ENCODE results near the gene CASZ1. TPM values are rescaled to one million over a fixed set of nuclear protein-coding genes. Genes with fewer than 3 reads are reported as not detected.

The CASZ1 gene
- total RNA-seq, 1 donor from 2014 or later, result 63.6 TPM

- H3K36me3 ChIP-seq, result no peaks in the 10 kb centered on the region
- no peaks in the 10 kb centered on the region for H3K9me3 ChIP-seq
- ATAC-seq, result no peak
- peaks cover 26% of the 10 kb centered on the region for H3K27me3 ChIP-seq
- intact Hi-C loops (cut with DNase I), result no loop called here
- H3K4me3 ChIP-seq, result no peak overlapping the region
- TF ChIP-seq CTCF (IDR thresholded peaks at IDR 0.05), result no peak
- peak; percentile 46 for DNase-seq
- H3K27ac ChIP-seq, result no peak overlapping the region
- peaks cover 10% of the 10 kb centered on the region for H3K4me1 ChIP-seq
These were observed 42.1 kb upstream of the CASZ1 start for GRCh38 chr1:10838541-10838940.

- Histone ChIP-seq H3K27me3 (peaks cover 26% of the 10 kb centered on the region), H3K4me3 (no peak overlapping the region), H3K4me1 (peaks cover 10% of the 10 kb centered on the region), H3K9me3 (no peaks in the 10 kb centered on the region), H3K27ac (no peak overlapping the region), H3K36me3 (no peaks in the 10 kb centered on the region)
- no peak for TF ChIP-seq CTCF (IDR thresholded peaks at IDR 0.05)
- DNase-seq (peak; percentile 41), ATAC-seq (no peak)
- intact Hi-C loops (cut with DNase I), result no loop called here
These were observed 40.3 kb upstream of the CASZ1 start for GRCh38 chr1:10836726-10837125.

GRCh38 chr1:10835822-10836421 is 39.5 kb upstream of the CASZ1 start:
- Histone ChIP-seq H3K4me3 (no peak overlapping the region), H3K4me1 (peaks cover 10% of the 10 kb centered on the region), H3K27me3 (peaks cover 26% of the 10 kb centered on the region), H3K9me3 (no peaks in the 10 kb centered on the region), H3K36me3 (no peaks in the 10 kb centered on the region), H3K27ac (no peak overlapping the region)
- intact Hi-C loops (cut with DNase I), result no loop called here
- TF ChIP-seq CTCF (IDR thresholded peaks at IDR 0.05), result no peak
- peak; percentile 90 for ATAC-seq
- DNase-seq, result peak; percentile 83

- Histone ChIP-seq H3K9me3 (no peaks in the 10 kb centered on the region), H3K27me3 (peaks cover 26% of the 10 kb centered on the region), H3K4me3 (no peak overlapping the region), H3K27ac (no peak overlapping the region), H3K4me1 (peaks cover 10% of the 10 kb centered on the region), H3K36me3 (no peaks in the 10 kb centered on the region)
- no peak for DNase-seq
- TF ChIP-seq CTCF (IDR thresholded peaks at IDR 0.05), result no peak
- no peak for ATAC-seq
- intact Hi-C loops (cut with DNase I), result no loop called here
These were observed 39.0 kb upstream of the CASZ1 start for GRCh38 chr1:10835421-10835820.

- TF ChIP-seq CTCF (IDR thresholded peaks at IDR 0.05), result no peak
- intact Hi-C loops (cut with DNase I), result no loop called here
- Histone ChIP-seq H3K27me3 (peaks cover 26% of the 10 kb centered on the region), H3K27ac (no peak overlapping the region), H3K9me3 (no peaks in the 10 kb centered on the region), H3K4me1 (peaks cover 10% of the 10 kb centered on the region), H3K4me3 (no peak overlapping the region), H3K36me3 (no peaks in the 10 kb centered on the region)
- DNase-seq, result peak; percentile 47
- ATAC-seq, result no peak
These were observed 38.4 kb upstream of the CASZ1 start for GRCh38 chr1:10834770-10835412.
